Globus pallidus (tissue), 1 donor: ENCODE measurements around the gene VSTM4.

Experiments
- DNase-seq: peaks from one replicate; pipeline ENCODE4 v3.0.0-alpha.2; 2015; ENCODE audit warnings: low spot score

Gene VSTM4

DNA sequence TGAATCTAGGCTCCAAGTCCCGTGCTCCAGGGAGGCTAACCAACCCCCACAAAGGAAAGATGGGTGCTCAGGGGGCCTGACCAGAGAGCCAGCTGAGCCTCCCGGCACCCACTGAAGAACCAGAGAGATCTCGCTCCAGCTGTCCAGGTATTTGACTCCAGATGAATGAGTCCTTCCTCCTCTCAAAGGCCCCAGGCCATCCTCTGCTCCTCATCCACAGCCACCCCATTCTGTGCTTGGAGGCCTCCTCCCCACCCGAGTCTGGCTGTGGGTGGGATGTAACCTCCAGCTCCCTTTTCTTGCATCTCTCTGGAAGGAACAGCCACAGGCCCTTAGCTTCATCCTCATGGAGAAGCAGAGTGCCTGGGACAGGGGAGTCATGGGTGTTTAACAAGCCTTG, 44.6 kb downstream of the VSTM4 start:
- DNase-seq: no peak

DNA sequence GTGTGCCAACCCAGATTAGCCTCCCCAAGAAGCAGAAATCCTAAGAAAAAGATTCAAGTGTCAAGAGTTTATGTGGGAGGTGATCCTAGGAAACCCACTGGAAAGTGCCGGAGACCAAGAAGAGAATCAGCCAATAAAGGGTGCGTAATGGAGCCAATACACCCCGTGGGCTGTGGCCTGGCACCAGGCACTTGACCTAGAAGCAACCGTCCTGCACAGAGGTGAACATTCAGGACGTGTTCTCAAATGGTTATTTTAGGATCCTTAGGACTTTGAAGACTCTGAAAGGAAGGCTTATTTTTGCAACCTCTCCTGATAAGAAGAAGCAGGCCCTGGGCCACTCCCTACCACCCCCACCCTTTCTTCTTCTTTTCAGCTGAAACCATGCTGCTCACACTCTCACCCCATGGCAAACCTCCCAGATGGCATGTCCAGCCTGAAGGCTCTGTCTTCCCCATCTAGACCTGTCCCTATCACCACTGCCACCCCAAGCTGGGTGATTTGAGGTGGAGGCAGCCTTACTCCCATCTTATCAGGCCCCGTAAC, 46.6 kb downstream of the VSTM4 start:
- no peak for DNase-seq

DNA sequence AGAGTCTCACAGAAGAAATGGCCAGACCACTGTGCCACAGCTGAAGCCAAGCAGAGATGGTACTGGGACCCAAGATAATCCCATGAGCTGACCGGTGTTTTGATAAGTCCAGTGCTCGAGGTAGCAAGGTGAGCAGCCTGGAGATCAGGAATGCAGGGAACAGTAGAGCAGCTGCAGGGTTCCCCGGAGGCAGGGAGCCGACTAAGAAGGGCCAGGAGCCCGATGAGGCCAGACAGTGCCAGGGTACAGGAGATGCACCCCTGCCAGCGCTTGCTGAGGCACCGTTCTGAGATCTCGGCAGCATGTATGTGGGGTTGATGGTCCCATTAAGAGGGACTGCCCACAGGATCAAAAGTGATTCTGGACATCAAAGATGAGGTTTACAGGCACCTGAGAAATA, 47.1 kb downstream of the VSTM4 start:
- no peak for DNase-seq

DNA sequence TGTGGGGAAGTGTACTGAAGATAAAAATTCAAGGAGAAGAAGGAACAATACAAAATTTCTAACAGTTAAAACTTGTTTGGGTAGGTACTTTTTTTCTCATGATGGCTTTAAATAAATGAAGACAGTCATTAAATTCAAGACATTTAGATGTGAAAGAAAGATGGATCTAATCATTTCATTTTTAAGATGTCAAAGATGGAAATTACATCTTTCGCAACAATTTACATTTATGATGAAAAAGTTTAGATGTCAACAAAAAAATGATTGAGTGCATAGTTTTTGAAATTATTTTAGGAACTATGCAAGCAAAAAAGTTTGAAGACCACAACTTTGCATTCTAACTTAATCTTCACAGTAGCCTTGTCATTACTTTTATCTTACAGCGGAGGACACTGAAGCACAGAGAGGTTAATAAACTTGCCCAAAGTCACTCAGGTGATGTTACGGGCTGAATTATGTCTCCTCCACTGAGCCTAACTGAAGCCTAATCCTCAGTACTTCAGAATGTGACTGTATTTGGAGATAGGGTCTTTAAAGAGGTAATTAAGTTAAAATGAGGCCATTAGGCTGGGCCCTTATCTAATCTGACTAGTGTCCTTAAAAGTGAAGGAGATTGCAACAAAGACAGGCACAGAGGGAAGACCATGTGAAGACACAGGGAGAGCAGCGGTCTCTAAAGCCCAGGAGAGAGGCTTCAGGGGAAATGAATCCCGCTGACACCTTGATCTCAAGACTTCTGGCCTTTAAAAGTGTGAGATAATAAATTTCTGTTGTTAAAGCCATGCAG, 48.2 kb downstream of the VSTM4 start:
- DNase-seq: no peak

DNA sequence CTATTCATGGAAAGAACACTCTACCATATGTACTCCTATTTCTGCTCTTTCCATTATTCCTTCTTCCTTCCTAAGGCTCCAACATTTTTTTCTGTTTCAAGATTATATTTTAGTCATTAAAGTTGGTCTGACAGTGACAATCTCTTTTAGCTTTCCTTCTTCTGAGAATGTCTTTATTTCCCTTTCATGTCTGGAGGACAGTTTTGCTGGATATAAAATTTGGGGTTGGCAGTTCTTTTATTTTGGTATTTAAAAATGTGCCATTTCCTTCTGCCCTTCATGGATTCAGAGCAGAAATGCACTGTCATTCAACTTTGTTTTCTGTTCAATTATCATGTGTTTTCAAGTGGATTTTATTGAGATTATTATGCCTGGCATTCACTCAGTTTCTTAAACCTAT, 53.1 kb downstream of the VSTM4 start:
- no peak for DNase-seq

DNA sequence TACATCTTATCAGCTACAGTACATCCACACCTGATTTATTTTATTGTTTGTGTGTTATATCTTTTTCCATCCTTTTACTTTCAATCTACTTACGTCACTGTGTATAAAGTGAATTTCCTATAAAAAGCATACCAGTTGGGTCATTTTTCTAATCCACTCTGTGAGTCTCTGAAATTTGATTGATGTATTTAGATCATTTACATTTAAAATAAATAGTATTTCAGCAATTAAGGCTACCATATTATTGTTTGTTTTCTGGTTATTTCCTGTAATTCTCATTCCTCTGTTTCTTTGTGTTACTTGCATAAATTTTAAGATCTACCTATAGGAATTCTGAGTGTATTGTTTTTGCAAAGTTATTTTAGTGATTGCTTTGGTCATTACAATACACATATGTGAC, 53.7 kb downstream of the VSTM4 start:
- DNase-seq: no peak

DNA sequence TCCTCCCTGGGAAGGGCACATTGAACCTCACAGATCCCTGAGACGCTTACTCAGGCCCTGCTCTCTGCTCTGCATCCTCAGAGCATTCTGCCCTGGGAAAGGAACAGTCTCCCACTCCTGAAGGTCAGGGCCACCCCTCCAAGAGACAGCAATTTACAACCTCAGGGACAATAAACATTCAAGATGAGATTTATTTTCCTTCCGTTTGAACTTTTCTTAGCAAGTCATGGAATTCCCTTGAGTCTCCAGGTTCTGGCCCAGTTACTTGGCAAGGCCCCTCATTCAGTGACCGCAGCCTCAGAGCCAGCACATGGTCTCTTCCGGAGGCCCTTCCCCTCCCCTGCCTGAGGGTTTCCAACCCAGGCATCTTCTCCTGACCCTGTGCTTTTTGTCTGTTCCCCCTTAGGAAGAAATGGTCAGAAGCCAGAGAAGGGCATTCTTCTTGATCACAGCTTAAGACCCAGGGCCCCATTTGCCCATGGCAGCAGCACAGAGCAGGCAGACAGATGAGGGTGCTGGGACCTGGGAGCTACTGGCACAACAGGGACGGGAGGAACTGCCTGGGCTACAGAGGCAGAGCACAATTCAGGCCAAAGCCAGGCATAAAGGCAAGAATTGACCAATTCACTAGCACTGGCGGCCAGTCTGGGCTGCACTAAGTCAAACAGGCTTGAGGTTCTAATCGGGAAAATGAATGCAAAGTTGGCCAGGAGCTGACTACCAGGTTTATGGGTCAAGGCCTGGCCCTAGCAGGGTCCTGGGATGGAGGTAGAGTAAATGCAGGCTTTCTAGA, 56.7 kb downstream of the VSTM4 start:
- DNase-seq: no peak

DNA sequence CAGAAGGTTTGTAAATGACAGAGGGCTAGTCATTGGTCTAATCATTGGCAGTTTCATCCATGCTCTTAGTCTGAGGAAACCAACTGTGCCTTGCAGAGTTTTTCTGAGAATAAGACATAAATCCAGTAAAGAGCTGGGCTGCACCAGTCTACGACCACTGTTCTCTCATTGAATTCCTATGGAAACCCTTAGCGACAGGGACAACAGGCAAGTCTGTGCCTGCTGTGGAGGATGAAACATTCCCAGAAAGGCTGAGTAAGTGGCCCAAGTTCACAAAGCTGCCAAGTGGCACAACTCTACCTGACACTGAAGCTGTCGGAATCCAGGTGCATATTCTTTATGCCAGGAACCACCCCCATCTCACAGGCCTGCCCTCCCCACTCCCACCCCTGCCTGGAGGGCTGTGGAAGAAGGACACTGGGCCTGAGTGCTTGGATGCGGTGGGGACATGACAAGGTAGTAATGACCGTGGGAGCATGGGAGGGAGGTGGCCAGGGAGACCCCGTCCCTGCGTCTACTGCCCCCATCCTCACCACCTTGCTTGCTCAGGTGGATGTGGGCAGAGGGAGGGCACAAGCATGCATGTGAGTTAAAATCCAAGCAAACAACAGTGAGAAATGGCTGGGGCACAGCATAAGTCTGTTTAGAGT, 58.0 kb downstream of the VSTM4 start:
- DNase-seq: no peak

DNA sequence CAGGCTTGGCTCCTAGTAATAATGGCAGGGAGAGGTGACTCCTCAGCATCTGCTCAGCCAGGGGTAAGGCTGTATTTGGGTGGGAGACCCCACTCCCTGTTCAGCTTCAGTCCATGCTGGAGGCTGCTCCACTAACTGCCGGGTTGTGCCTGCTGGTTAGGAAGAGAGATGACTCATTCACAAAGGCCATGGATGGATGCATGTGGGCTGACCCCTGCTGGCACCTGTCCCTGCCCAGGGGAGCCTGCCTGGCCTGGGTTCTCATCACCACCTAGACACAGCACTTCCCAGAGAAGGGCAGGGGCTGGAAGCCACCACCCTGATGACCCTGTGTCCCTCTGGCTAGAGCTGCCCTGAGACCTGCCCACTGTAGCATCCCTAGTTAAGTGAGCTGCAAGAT, 59.0 kb downstream of the VSTM4 start:
- DNase-seq: no peak

DNA sequence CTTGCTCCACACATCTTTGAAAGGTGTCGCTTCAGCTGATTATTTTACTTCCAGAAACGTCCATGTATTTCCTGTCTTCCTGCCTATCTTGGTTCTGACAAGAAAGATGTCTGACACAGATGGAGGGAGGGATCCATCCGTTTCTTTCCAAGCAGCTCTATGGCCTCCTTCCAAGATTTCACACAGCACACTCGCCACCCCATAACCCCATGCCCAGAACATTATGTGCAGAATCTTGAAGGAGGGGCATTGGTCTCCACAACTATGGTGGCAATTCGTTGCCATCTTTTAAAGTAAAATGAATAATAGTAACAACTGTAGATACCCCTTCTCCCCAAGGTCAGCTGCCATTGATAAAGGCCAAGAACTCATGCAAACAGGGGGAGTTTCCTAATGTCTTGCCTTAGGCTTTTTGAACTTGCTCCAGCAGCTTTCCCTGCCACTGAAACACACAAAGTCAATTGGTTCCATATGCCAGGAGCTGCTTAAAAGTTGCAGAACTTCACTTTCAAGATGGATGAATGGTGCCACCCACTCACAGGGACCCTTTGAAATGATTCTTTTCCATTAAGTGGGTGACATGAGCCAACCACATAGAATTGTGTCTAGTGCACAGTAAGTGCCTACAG, 60.0 kb downstream of the VSTM4 start:
- DNase-seq: no peak

DNA sequence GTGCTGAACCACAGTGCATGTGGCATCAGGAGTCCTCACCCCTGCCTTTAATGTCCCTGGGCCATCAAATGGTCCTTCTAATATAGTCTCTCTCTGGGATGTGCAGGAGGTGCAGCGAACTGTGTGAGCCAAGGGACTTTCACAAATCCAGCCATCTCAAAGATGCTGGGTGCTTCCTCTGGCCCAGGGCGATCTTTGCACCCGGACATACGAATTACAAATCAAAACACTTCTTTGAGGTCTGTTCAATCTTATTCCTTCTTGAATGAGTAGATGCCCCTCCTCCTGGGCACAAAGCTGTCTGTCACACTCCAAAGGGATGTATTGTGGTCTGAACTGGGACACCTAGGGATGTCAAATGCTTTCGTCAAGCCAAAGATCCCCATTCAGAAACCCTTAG, 60.6 kb downstream of the VSTM4 start:
- no peak for DNase-seq

DNA sequence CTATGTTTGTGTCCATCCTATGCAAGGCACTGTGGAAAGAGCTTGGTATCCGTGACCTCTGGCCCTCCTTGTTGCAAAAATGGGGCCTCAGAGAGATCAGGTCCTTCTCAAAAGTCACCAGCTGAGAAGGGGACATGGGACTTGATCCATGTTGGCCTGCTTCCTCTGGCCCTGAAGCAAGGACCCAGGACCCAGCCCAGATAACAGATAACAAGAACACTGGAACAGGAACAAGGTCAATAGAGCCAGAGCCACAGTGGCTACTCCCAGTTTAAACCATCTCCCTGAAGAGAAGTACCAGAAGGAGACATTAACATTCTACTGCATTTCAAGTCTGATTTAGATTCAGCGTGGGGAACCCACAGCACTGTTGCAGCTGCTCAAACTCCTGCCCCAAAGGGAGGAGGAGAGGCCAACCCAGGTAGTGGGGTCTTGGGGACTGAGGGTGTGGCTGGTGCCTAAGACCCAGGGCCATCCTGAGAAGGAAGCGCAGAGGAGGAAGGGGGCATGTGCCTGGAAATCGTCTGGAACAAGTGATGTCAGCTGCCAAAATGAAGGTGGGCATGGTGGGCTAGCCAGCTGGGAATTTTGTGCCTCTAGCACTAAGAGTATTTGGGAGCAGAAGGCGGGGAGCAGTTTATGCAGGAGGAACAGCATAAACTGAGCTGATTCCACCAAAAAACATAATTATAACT, 61.2 kb downstream of the VSTM4 start:
- DNase-seq: no peak

DNA sequence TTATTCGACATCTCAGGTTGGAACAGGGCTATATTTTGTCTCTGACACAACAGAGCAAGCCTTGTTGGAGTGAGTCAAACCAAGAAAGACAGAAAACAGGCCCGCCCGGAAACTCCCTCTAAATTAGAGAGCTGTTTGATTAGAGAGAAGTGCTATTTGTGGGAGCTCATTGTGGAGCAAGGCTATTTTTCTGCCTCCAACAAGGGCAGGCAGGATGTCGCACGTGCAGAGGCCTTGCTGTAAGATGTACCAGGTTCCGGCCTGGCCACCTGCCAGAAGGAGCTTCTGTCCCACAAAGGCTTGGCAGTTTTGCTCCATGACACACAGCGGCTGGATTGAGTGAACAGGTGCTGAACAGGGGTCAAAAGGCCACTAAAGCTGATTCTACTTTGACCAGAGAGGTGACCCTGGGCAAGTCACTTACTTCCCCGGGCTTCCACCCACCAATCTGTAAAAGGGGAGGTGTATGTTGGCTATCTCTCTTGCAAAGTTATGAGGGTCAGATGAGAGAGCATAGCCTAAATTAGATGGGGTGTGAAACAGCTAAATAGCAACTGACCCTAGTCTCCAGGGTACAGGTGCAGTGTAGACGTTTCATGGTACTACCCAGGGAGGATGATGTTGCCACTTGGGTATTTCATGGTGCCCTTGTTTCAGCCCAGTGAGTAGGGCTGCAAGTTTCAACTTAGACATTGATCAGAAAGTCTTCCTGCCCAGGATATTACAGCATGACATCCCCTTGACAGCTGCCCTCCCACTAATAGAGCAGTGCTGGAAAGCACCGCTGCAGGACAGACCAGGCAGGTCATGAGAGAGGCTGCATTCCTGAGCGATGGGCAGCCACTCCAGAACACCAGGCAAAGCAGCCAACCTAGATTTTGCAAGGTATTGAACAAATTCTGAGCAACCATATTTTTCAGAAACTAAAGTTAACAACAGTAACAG, 62.0 kb downstream of the VSTM4 start:
- DNase-seq: no peak

DNA sequence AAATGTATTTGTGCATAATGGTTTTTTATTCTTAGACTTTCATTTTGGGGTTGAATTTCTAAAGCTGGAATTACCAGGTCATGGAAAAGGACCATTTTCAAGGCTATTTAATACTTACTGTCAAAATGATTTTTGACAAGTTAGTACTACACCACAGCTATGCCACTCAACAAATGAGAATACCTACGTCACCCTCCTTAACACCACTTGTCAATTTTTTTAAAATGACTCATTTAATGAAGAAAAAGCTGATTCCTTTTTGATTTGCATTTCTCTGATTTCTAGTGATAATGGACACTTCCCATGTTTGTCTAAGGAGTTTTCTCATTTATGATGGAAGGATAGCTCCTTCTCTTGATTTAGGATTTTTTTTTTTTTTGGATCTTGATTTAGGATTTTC, 63.3 kb downstream of the VSTM4 start:
- no peak for DNase-seq

DNA sequence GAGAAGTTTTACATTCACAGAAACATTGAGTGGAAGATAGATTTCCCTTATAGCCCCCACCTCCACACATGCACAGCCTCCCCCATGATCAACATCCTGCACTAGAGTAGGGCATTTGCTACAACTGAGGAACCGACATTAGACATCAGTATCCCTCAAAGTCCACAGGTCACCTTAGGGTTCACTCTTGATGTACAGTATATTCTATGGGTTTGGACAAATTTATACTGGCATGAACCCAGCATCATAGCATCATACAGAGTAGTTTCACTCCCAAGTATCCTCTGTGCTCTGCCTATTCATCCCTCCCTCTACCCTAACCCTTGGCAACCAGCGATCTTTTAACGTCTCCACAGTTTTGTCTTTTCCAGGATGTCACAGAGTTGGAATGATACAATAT, 64.4 kb downstream of the VSTM4 start:
- no peak for DNase-seq

DNA sequence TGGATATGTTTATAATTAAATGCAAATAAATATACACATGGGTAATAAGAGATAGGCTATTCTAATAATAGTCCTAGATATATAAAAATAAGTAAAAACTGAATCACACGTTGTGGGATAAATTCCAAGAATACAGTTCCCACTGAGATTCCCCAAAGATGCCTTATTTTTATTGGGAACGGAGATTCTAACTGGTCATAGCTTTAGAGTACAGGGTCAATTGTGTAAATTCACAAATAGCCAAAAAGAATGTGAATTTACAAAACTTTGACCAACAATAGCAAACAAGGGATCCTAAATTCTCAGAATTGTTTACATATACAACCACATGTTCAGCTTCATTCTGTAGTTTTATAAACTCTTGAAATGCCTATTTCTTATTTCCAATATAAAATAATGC, 65.0 kb downstream of the VSTM4 start:
- DNase-seq: no peak

DNA sequence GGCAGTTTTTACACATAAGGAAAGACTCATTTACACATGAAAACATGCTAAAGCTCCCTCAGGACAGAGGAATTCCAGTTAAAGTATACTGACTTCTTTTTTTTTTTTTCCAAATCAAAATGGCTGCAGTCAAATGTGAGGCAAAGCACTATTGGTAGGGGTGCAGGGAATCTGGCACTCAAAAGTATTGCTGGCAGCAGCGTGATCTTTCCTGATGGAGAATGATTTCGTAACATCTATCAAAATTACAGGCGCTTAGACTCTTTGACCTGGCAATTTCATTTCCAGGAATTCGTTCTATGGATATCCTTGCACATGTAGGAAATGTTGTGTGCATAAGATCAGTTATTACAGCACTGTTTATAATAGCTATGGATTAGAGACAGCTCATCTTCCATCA, 65.7 kb downstream of the VSTM4 start:
- no peak for DNase-seq

DNA sequence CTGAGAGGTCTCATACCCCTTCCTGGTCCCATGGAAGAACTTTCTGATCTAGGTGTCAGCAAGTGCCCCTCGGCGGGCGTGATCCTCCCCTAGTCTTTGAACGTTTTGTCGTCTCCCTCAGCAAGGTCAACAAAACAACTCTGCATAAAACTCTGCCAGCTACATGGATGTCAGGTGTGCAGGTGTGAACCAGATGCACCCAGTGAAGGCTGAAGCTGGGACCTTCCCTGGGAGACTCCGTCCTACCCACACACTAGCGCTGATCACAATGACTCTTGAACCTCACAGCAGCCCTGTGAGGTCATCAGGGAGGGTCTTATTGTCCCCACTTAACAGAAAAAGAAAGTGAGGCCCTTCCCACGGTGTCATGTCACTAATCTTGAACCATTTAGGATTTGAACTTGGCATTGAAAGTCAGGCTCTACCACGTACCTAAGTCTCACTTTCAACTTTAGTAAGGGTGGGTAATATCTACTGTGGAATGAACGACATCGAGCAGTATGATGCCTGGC, 68.1 kb downstream of the VSTM4 start:
- DNase-seq: no peak

DNA sequence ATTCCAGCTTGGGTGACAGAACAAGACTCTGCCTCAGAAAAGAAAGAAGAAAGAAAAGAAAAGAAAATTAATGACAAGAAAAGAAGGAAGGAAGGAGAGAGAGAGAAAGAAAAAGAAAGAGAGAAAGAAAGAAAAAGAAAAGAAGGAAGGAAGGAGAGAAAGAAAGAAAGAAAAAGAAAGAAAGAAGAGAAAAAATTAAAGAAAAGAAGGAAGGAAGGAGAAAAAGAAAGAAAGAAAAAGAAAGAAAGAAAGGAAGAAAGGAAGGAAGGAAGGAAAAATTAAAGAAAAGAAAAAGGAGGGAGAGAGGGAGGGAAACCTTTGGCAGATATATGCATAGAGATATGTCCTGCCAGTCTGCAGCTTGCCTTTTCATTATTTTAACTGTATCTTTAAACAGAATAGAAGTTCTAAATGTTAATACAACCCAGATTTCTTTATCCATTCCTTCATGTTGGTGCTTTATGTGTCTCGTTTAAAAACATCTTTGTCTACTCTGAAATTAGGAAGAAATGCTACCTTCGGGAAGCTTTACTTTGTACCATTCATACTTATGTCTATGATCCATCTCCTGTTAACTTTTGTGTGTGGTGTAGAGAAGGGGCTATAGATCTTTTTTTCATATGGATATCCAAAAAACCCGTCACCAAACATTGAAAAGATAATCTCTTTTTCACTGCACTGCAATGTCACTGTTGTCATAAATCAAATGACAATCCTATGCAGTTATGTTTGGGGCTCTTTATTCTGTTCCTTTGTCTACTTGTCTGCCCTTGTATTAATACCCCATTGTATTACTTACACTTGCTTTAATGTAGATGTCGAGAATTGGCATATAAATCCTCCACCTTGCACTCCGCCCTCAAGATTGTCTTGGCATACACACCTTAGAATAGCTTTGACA, 70.8 kb downstream of the VSTM4 start:
- no peak for DNase-seq
